SK-N-MC (cell line): ENCODE results near the gene COA7.

ENCODE experiments used
- EZH2 ChIP-seq: fragments of 200-600 bp; sonication (generic); IDR thresholded peaks from one replicate; pipeline ENCODE4 v1.6.1; 2017; ENCODE audit warnings: antibody characterized with exemption
- POLR2AphosphoS5 ChIP-seq: IDR thresholded peaks from 2 replicates; pipeline ENCODE4 v1.6.1; 2012; ENCODE audit warnings: mild to moderate bottlenecking, low read depth, low read length, borderline replicate concordance

GRCh38 chr1:52659851-52660596 lies 38.1 kb downstream of the COA7 start:
- TF ChIP-seq EZH2 (no peak), POLR2AphosphoS5 (no peak)
